K562 (cell line): Measurements from ENCODE around the gene CRELD2. TPM values are rescaled to one million over a fixed set of nuclear protein-coding genes. Genes with fewer than 3 reads are reported as not detected.

Experiments used
- ATAC-seq: fragments of 200-7000 bp; cut with Tn5 transposase; 3 replicates; pipeline ENCODE4 v1.9.1; 2020; ENCODE audit warnings: moderate library complexity
- BruUV-seq: library from RNA; stranded (reverse); fragments of 400-500 nt; replicated peaks from 2 replicates; lab custom pipeline; 2021; lab: Mats Ljungman, UMichigan
- CTCF ChIA-PET: fragments of 300-600 bp; formaldehyde crosslinking; extraction: SDS; loops from one replicate; lab custom pipeline; 2021; ENCODE audit warnings: low intra/inter-chr PET ratio; lab: Yijun Ruan, JAX
- POLR2A ChIA-PET: fragments of 300-600, 350-650 bp; sonication (Branson Sonifier 250); formaldehyde crosslinking; extraction: SDS; loops from one replicate; lab custom pipeline; 2021; ENCODE audit warnings: antibody characterized with exemption, inconsistent platforms; lab: Yijun Ruan, JAX
- DNase-seq, 4 experiments: peaks; one replicate each; pipeline versions ENCODE4 v3.0.0 to v3.0.0-alpha.2; 2011 to 2018; ENCODE audit warnings: low spot score in 3 of 4, mixed read lengths in 3 of 4; ENCODE audit errors: extremely low read depth in 1 of 4
- FAIRE-seq: peaks from 2 replicates; lab custom pipeline; 2011; peaks lifted over from hg19 to GRCh38; lab: Jason Lieb, UNC
- H2AFZ ChIP-seq: 2 replicates; pipeline ENCODE4 v1.6.0; 2011; ENCODE audit warnings: low read depth, low read length, control low read depth, inconsistent platforms
- H3K27ac ChIP-seq: fragments of 200-600 bp; 3 replicates; pipeline ENCODE4 v1.8.0; 2011; ENCODE audit warnings: low read depth, mild to moderate bottlenecking, control low read depth, inconsistent platforms, low read length, moderate library complexity, mixed read lengths; ENCODE audit errors: extremely low read depth
- H3K27me3 ChIP-seq, 2 experiments: fragments of 300-600 bp in 1 of 2; 2 replicates in 1 of 2; 3 replicates in 1 of 2; pipeline versions ENCODE4 v1.6.0 to v1.8.0; 2011; ENCODE audit warnings: inconsistent platforms in 2 of 2, low read length in 2 of 2, mild to moderate bottlenecking in 1 of 2, mixed read lengths in 1 of 2, moderate library complexity in 1 of 2; ENCODE audit not compliant: control insufficient read depth in 2 of 2, insufficient read depth in 2 of 2
- H3K36me3 ChIP-seq: fragments of 300-600 bp; 3 replicates; pipeline ENCODE4 v1.8.0; 2011; ENCODE audit warnings: mild to moderate bottlenecking, low read length, inconsistent platforms; ENCODE audit not compliant: control insufficient read depth, insufficient read depth
- H3K4me1 ChIP-seq, 2 experiments: fragments of 200-600 bp in 1 of 2; replicated peaks in 1 of 2; 2 replicates in 1 of 2; 3 replicates in 1 of 2; pipeline versions ENCODE4 v1.5.1 to v1.8.0; 2011; ENCODE audit warnings: inconsistent platforms in 2 of 2, low read length in 2 of 2, mild to moderate bottlenecking in 1 of 2, mixed read lengths in 1 of 2, moderate library complexity in 1 of 2; ENCODE audit not compliant: control insufficient read depth in 2 of 2, insufficient read depth in 2 of 2
- H3K4me2 ChIP-seq: 2 replicates; pipeline ENCODE4 v1.6.1; 2011; ENCODE audit warnings: low read length, control low read depth, inconsistent platforms, mixed read lengths; ENCODE audit not compliant: insufficient read depth
- H3K4me3 ChIP-seq: fragments of 200-600 bp; sonication (generic), shearing (Covaris generic); 2 replicates; pipeline ENCODE4 v1.5.1; 2016; ENCODE audit warnings: control low read depth, inconsistent platforms
- H3K79me2 ChIP-seq: fragments of 200-600 bp; 3 replicates; pipeline ENCODE4 v1.8.0; 2011; ENCODE audit warnings: low read length, inconsistent platforms; ENCODE audit not compliant: control insufficient read depth, insufficient read depth
- H3K9ac ChIP-seq, 2 experiments: 2 replicates each; pipeline versions ENCODE4 v1.6.0 to v1.6.1; 2011; ENCODE audit warnings: low read depth in 2 of 2, low read length in 2 of 2, control low read depth in 1 of 2, inconsistent platforms in 1 of 2, mild to moderate bottlenecking in 1 of 2, mixed read lengths in 1 of 2; ENCODE audit not compliant: insufficient read depth in 1 of 2
- H3K9me1 ChIP-seq: one replicate; pipeline ENCODE4 v1.6.0; 2011; ENCODE audit warnings: inconsistent platforms, mild to moderate bottlenecking, low read length, moderate library complexity; ENCODE audit not compliant: control insufficient read depth, insufficient read depth
- H3K9me3 ChIP-seq: replicated peaks from 2 replicates; pipeline ENCODE4 v1.5.1; 2011; ENCODE audit warnings: low read depth, low read length, inconsistent platforms; ENCODE audit not compliant: control insufficient read depth, insufficient read depth
- H4K20me1 ChIP-seq: replicated peaks from 2 replicates; pipeline ENCODE4 v1.6.1; 2011; ENCODE audit warnings: low read length, inconsistent platforms, mixed read lengths; ENCODE audit not compliant: control insufficient read depth, insufficient read depth
- ATF1 ChIP-seq, 2 experiments: fragments of 450-650 bp in 1 of 2; IDR thresholded peaks; 2 replicates each; pipeline ENCODE4 v1.6.1; 2016; ENCODE audit warnings: missing compliant biosample characterization in 1 of 2, missing genetic modification characterization in 1 of 2
- BCLAF1 ChIP-seq, 2 experiments: fragments of 450-650 bp in 1 of 2; IDR thresholded peaks; 2 replicates each; pipeline ENCODE4 v1.6.1; 2011 to 2017; ENCODE audit warnings: low read depth in 2 of 2, antibody characterized with exemption in 1 of 2, borderline replicate concordance in 1 of 2, low read length in 1 of 2, mild to moderate bottlenecking in 1 of 2, mixed read lengths in 1 of 2; ENCODE audit not compliant: control insufficient read depth in 1 of 2
- C11orf30 ChIP-seq: fragments of 450-650 bp; IDR thresholded peaks from 2 replicates; pipeline ENCODE4 v1.6.1; 2016; ENCODE audit warnings: low read depth, mild to moderate bottlenecking
- CAMTA2 ChIP-seq: fragments of 250-450 bp; sonication (Bioruptor Pico); conservative IDR thresholded peaks from 2 replicates; pipeline ENCODE4 v1.5.1; 2022
- CBX8 ChIP-seq: fragments of 200-600 bp; sonication (generic); IDR thresholded peaks from 2 replicates; pipeline ENCODE4 v1.6.1; 2012; ENCODE audit warnings: borderline replicate concordance, mixed run types, low read depth, mild to moderate bottlenecking, moderate library complexity, mixed read lengths, low read length, control low read depth, inconsistent platforms; ENCODE audit not compliant: poor library complexity, severe bottlenecking; ENCODE audit errors: extremely low read depth
- HBP1 ChIP-seq: fragments of 450-650 bp; formaldehyde crosslinking; IDR thresholded peaks from 2 replicates; pipeline ENCODE4 v1.4.0; 2022; ENCODE audit warnings: missing genetic modification characterization
- HMG20B ChIP-seq: fragments of 250-450 bp; sonication (Bioruptor Pico); IDR thresholded peaks from 2 replicates; pipeline ENCODE4 v1.5.0; 2021; ENCODE audit warnings: mild to moderate bottlenecking
- HNRNPK ChIP-seq: fragments of 200-400 bp; formaldehyde crosslinking; IDR thresholded peaks from one replicate; pipeline ENCODE4 v1.6.1; 2018; ENCODE audit warnings: mild to moderate bottlenecking, low read depth, low read length; ENCODE audit not compliant: poor library complexity, severe bottlenecking
- NFIX ChIP-seq: fragments of 250-450 bp; sonication (Bioruptor Pico); IDR thresholded peaks from 2 replicates; pipeline ENCODE4 v1.4.0; 2020; ENCODE audit warnings: low read depth, mild to moderate bottlenecking, moderate library complexity
- RBM22 ChIP-seq: fragments of 200-400 bp; formaldehyde crosslinking; IDR thresholded peaks from 2 replicates; pipeline ENCODE4 v1.6.1; 2018; ENCODE audit warnings: low read length, low read depth; ENCODE audit not compliant: poor library complexity, severe bottlenecking
- ZNF561 ChIP-seq: fragments of 450-650 bp; formaldehyde crosslinking; conservative IDR thresholded peaks from 2 replicates; pipeline ENCODE4 v1.4.0; 2020; ENCODE audit warnings: mild to moderate bottlenecking, moderate library complexity
- WGBS: fragments of 100-300 bp; shearing (Covaris generic); methylation state at CpG from one replicate; pipeline ENCODE4 v1.1.6; 2016; ENCODE audit warnings: low coverage, mixed read lengths; ENCODE audit not compliant: insufficient coverage; ENCODE audit errors: missing lambda C conversion rate; 5-methylcytosine and 5-hydroxymethylcytosine counted together
- in situ Hi-C: fragments of 300-500 bp; cut with MboI; formaldehyde crosslinking; loops from 4 replicates; pipeline ENCODE4 v1.15.0; 2018; ENCODE audit warnings: inconsistent platforms, mixed read lengths
- intact Hi-C: fragments of 100-400 bp; cut with micrococcal nuclease; formaldehyde crosslinking; loops from 2 replicates; pipeline ENCODE4 v1.14.2; 2022
- polyA plus RNA-seq, 8 experiments: library from polyadenylated mRNA; depleted of rRNA in 4 of 8; stranded (reverse) in 5 of 8; unstranded in 3 of 8; fragments of >200 nt; fragmentation: Nextera tagmentation in 2 of 8; fragmentation: Illumina TruSeq in 1 of 8; extraction: Ambion mirVana in 2 of 8; extraction: Trizol in 1 of 8; gene quantifications; 2 replicates each; pipeline versions ENCODE4 v1.2.1 to v1.2.3, GENCODE V29; 2011 to 2014; ENCODE audit warnings: inconsistent platforms in 1 of 8, missing spikeins in 1 of 8
- total RNA-seq, 7 experiments: library from RNA; depleted of rRNA in 6 of 7; stranded (reverse); fragments of >200 nt in 6 of 7; fragmentation: Illumina TruSeq in 2 of 7; extraction: Trizol in 2 of 7; gene quantifications; 2 replicates each; pipeline versions ENCODE4 v1.2.1 to v1.2.3, GENCODE V29; 2011 to 2021; ENCODE audit warnings: low replicate concordance in 1 of 7

CRELD2 gene
- total and polyA plus RNA-seq, 9 of the 15 experiments (the other 6 are each of a cell fraction or from before 2014, with no cell fraction given): 0.96 to 25.3 (median 8.8) TPM

GRCh38 chr22:49927483-49928184, 9.2 kb downstream of the CRELD2 start (continued):
- TF ChIP-seq RBM22 (no peak), NFIX (no peak), C11orf30 (no peak), ZNF561 (CRISPR knock-in tag) (no peak)

GRCh38 chr22:49928185-49928495, 9.7 kb downstream of the CRELD2 start:
- Histone ChIP-seq H3K27me3 (no peaks in the 10 kb centered on the region), H3K9me1 (no peaks in the 10 kb centered on the region), H3K9me3 (no peaks in the 10 kb centered on the region), H2AFZ (no peak overlapping the region), H3K36me3 (0 out of 3 replicates have a peak, but pooled peaks cover 2% of the 10 kb centered on the region), H4K20me1 (no peaks in the 10 kb centered on the region), H3K4me3 (no peak overlapping the region), H3K9ac (no peak overlapping the region), H3K27ac (no peak overlapping the region), H3K4me2 (no peak overlapping the region), H3K4me1 (peaks cover 3 to 36% of the 10 kb centered on the region in 2 experiments; a peak in 3 of 5 replicates), H3K79me2 (no peaks in the 10 kb centered on the region)
- ChIA-PET POLR2A (no interaction called here), CTCF (no interaction called here)
- FAIRE-seq (no peak), DNase-seq (no peak), ATAC-seq (no peak)
- intact Hi-C loops (no loop called here), in situ Hi-C loops (no loop called here)
- TF ChIP-seq ATF1 (CRISPR knock-in tag; IDR thresholded peaks at IDR 0.05) (no peak), ATF1 (tag; IDR thresholded peaks at IDR 0.05) (no peak), BCLAF1 (IDR thresholded peaks at IDR 0.05; ENCODE audit: borderline replicate concordance in 1 of 2, control insufficient read depth in 1 of 2, low read depth in 2 of 2, low read length in 1 of 2) (no peak), CBX8 (no peak), HBP1 (CRISPR knock-in tag) (no peak), HNRNPK (no peak), CAMTA2 (no peak), HMG20B (CRISPR knock-in tag) (no peak)
- WGBS: 67% methylated on average over 6 of the region's 8 CpGs
- BruUV-seq: no TSS peak
